Measurements from ENCODE around the gene NDRG3.

Gene NDRG3

DNA sequence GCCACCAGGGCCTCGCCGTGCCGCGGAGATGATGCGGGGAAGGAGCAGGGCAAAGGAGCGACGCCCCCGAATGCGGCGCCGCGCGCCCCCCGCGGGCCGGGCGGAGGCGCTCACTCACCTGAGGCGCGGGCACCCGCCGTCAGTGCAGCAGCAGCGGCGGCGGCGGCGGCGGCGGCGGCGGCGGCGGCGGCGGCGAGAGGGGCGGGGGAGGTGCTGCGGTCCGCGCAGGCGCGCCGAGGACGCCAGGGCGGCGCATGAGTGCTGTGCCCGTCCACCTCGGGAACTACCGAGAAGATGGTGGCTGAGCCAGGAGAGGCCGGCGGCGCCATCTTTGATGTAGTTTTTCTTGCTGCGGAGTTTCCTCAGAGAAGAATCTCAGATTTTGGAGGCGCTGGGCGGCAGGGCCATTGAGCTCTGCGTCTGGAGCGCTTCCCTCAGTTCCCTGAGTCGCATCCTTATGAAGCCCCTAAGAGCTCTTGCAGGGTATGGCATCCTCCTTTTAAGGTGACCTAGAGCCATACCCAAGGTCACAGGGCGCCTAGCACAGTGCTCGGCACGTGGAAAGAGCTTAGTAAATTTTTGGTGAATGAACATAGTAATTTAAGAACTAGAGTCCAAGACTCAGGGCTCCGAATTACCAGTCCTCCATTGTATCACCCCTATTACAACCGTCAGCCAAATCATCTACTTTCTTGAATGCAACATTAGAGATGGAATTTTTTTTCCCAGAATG is at the start of gene NDRG3:
Gene NDRG3, minus strand, starts transcription at position 164 of the 733 bp plus-strand sequence. CDS start 24,355 bp downstream, outside the sequence.
- DNase-seq = peak; percentile 69

DNA sequence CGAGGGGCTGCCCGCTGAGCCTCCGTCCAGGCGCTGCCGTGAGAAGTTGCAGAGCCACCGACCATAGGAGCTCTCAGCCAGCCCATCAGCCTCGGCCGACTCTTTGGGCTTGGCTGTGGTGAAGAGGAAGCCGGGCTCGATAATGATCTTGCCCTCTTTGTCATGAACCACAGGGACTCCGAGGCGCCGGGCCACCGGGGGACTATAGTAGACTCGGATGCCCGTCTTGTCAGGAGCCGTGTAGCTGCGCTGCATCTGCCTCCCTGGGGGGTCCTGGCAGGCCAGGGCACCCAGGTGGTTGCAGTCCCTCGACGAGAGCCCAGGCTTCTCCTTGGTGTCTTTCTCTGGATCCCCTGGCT is 48.2 kb upstream of the NDRG3 start:
- DNase-seq = no peak

DNA sequence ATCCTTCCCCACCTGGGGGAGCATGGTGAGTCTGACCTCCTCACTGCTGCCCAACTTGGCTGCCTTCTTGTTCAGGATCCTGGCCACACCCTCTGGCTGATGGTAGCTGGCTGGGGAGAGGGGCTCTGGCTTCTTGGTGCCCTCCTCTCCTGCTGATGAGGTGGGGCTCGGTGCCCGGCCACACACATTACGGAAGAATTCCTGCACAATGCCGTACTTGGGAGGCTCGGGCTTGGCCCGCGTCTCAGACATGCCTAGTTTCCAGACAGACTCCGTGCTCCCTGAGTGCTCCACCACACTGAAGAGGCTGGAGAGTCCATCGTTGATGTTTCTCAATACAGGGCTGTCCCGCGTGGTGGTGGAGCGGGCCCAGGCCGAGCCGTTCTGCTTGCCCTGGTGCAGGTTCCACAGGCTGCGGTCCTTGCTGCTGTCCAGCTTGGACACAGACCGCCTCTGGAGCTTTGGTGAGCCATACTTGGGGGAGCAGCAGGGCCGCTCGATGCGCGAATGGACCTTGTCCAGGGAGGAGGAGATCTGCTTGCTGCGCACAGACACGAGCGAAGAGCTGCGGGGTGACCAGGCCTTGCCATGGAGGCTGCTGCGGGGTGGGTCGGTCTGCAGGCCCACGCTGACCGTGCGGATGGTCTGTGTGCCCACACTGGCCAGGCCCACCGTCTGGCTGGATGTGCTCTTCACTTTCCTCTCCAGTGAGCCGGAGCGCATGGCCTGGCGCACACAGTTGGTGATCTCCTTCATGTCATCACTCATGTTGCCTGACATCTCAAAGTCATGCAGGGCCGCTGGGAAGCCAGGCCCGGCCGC is 47.6 kb upstream of the NDRG3 start:
- DNase-seq = no peak

DNA sequence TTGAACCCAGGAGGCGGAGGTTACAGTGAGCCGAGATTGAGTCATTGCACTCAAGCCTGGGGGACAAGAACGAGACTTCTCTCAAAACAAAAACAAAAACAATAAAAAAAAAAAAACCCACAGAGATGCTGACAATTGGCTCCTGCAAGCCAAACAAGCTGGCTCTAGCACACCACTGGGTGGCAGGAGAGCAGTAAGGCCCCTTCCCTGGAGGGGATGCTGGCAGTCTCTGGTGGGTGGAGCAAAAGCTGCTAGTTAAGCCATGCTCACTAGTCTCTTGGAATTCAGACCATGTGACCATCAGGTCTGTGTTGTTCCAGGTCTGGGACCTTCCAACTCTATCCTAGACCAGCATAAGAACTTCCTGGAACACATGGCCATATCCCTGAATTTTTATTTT is 46.5 kb upstream of the NDRG3 start:
- no peak for DNase-seq

DNA sequence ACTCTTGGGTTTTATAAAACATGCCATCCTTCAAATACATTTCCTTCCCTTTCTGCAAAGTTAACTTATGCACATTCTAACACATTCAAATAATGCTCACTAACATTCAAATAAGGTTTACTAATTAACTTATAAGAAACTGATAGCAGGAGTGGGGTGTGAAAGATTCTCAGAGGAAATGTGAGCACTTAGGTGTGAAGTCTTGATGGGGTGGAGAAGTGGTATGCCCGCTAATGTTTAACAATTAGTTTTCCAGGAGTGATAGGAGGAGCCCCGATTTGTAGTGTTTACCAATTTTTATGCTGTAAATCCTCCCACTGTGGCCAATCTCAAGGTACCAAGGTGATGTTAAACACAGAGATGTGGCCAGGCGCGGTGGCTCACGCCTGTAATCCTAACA is 46.0 kb upstream of the NDRG3 start:
- no peak for DNase-seq

DNA sequence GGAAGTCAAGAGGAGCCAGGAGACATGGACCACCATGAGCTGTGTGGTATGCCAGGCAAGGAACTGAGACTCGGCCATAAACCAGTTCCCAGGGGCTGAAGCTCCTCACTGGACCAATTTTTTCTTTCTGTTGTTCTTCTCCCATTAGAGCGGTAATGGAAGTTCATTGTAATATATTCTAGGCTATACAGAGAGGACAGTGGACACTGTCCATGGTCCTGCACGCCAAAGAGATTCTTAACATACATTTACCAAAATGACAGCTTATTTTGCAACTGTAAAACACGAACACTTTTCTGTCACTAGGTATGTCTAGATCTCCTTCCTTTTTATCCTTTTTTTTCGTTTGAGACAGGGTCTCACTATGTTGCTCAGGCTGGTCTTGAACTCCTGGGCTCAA is 40.8 kb upstream of the NDRG3 start:
- no peak for DNase-seq

DNA sequence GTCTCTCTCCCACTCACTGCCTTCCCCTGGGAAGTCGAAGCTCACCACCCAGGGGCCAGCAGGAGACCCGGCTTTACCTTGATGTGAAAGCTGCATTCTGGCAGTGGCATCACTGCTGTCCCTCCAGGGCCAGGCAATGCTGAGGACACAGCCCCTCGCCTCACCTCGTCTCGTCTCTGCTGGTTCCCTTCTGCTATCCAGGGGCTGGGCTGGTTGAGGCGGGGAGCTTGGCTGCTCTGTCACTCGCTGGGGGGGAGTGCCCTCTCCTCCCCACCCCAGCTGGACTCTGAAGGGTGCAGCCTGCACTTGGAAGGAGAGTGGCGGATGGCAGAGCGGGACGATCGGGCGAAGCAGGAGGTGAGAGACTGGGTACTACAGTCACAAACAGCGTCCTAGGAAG is 40.4 kb upstream of the NDRG3 start:
- DNase-seq = no peak

DNA sequence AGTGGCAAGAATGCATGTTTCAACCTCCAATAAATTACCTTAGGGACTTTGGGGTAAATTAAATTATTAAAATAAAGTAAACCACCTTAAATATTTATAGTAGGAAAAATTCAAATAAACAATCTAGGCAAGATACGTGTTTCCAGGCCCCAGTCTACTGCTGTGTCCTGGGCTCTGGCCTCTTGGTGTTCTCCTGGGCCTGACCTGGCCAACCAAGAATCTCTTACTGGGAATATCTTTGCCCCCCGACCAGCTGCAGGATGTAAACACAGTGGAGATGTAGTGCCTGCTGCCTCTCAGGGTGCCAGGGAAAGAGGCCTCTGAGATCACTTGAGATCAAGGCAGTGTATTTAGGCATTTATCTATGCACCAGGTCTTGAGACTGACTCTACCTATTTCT is 39.4 kb upstream of the NDRG3 start:
- no peak for DNase-seq

DNA sequence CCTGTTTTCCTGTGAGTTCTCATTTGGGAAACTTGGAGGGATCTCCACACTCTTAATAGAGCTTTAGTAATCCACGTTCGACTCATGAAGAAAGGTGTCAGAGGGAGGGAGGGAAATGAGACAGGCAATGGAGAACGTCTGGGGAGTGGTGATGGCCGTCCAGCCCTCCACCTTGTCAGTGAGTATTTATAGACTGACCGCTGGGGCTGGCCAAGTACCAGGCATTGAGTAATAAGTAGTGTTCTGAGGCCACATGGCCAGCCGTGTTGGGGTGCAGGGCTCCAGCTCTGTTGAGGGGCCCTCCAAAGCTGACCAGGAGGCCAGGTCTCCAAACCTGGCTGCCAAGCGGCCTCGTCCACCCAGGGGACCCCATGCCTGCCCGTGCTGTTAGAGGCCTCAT is 39.0 kb upstream of the NDRG3 start:
- DNase-seq = no peak

DNA sequence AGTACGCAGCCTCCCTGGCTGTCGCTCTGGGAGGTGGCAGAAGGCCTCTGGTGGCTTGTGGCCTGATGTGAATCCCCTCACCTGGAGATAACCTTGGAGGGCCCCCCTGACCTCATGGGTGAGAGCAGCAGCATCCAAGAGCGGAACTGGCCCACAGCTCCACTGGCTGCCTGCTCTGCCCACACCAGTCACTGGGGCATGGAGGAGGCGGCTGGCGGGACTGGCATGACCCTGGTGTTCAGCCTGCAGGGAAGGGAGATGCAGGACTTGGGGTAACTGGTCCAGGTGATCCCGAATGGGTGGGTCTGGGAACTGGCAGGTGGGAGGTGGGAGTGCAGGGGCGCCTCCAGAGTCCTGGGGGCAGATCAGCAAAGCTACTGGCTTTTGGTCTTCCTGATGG is 38.2 kb upstream of the NDRG3 start:
- DNase-seq = no peak

DNA sequence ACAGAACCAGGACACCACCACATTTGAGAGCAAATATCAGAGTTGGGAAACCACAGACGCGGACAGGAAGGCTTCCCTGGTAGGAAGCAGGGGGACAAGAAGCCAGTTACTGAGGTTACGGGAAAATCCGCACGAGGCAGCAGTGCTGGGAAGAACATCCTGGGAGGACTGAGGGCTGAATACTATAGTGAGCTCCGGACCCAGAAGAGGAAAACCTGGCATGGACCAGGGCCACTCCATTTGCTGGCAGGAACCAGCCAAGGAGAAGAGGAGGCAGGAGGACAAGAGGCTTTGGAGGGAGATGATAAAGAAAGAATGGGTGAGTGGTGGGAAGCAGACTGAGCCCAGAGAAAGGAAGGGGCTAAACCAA is 33.8 kb upstream of the NDRG3 start:
- DNase-seq = no peak

DNA sequence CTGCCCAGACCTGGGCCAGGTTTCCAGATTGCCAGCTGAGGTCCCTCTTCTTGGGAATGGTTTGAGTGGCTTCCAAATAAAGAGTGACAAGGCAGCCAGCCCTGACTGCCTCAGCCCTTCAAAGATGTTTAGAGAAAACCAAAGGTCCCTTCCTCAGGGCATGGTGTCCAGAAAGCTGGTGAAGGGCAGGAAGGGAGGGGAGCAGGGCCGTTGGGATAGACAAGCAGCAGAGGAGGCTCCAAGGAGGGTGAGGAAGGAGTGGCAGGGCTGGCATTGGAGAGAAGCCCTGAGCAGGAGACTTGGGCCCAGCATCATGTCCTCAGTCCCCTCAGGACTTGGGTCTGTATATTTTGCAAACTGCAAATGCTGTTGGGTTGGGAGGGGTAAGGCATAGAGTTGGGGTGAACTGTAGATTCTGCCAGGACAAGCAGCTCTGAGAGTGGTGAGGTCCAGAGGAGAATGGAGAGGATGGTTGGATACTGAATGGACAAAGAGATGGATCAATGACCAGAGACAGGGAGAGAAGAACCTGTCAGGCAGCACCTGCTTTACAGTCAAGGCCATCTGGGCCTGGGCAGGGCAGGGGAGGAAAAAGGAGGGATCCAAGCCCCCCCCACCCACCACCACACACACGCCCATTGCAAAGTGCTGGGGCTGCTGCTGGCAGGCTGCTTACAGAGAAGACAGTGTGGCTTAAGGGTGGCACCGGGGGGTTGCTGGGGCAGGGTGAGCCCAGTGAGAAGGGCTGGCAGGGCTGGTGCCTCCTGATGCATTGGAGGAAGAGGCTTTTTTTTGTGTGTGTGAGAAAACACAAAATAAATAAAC is 33.2 kb upstream of the NDRG3 start:
- DNase-seq = no peak

DNA sequence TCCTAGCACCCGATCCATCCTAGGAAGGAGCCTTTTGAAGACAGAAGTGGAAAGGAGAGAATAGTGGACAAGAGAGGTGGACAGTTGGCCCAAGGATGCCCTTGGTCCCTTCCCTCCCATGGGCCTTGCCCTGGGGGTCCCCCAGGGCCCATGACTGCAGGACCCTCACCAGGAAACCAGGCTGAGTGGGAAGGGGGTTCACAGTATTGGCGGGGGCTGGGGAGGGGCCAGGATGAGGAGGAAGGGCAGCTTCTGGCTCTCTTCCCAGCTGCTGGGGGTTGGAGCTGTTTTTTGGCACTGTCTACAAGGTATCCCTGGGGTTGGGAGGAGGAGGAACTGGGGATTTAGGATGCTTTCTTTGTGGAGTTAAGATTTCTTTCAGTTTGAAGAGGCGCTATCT is 31.7 kb upstream of the NDRG3 start:
- DNase-seq = no peak

DNA sequence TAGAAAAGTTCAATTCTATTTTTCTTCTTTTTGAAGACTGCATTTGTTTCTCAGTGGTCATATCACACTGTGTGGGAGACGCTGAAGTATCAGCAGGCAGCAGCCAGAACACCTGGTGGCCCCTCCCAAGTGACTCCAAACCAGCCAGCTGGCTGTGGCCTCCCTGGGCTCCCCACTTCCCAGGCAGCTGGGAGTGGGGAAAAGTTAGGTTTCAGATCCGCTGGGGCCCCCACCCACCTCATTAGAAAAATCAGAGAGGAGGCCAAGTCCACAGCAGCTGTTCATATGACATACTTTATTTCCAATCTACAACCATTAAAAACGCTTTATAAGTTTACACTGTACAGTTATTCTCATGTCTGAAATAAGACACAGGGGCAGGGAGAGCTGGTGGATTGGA is 31.3 kb upstream of the NDRG3 start:
- no peak for DNase-seq

DNA sequence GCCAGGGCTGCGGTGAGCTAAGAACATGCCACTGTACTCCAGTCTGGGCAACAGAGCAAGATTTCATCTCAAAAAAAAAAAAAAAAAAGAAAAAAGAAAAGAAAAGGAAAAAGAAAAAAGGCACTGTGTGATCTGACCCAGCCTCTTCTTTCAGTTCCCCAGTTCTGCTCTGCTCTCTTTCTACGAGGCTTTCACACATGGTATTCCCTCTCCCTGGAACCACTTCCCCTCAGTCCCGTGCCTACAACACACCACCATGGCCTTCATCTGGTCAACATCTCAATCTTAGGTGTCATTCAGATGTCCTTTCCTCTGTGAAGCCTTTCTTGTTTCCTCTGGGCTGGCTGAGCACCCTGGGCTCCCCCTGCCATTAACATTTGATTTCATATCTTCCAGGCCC is 29.9 kb upstream of the NDRG3 start:
- no peak for DNase-seq

DNA sequence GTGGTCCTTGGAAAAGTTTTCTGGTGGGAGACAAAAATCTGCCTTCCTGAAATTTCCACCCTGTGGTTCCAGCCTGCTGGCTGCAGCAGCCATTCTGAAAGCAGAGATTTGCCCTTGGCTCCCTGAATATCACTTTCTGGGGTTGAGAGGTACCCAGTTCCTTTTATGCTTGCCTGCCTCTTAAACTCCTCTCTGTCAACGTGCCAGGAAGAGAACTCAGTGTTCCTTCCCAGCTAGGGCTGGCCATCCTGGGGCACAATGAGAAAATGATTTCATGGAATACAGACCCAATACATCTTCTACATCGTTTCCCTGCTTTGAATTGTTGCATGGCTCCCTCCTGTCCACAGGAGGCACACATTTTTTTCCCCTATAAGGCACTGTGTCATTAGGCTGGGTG is 29.3 kb upstream of the NDRG3 start:
- no peak for DNase-seq

DNA sequence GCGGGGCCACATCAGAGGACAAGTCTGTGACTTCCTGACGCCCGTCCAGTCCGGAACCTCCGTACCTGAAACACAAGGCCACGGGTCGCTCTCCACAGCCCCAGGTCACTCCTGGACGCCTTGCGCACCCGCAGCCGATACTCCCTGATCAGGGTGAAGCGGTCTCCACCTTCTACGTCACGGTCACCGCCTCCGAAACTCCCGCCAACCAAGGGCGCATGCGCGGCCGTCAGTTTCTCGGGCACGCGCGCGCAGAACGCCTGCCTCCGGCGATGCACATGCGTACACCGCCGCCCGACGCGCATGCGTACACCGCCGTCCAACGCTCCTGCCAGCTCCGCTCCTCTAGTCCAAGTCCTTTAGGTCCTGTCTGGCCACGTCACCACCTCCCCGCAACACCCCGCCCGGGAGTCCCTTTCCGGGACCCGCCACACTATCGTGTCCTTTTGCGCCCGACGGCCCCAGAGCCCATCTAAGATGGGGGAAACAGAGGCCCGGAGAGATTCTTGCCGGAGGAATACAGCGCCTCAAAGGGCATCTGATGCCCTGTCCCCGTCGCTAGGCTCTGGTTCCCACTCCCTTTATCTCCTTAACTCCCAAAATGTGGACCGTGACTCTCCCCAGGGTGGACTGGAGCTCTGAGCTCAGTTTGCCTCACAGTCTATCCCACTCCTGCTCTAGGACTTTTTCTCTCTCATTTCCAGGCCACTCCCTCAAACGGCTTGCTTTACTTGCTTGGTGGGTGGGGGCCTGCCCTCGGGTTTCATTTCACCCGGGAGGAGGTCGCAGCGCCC is 27.9 kb upstream of the NDRG3 start, which contains the start of gene DSN1:
Gene DSN1, minus strand, starts transcription at position 167 of the 794 bp plus-strand sequence. CDS start 2,305 bp downstream, outside the sequence.
- peak; percentile 38 for DNase-seq

DNA sequence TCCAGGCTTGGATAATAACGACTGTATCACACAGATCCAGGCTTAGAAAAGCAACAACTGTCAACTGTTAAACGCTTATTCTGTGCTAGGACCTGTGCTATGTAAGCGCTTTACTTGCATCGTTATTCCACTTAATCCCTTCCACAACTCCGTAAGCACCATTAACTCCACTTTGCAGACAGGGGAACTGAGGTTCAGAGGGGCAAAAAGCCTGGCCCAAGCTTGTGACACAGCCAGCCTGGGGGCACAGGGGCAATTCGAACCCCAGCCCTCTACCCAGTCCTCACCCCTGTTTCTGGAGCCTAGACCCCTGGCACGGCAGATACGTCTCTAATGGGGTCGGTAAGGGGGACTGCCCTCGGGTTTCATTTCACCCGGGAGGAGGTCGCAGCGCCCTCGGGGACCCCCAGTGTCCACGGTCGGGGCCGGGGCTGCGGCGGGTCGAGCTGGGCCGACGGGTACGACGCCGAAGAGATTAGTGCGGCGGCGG is 27.3 kb upstream of the NDRG3 start:
- no peak for DNase-seq

DNA sequence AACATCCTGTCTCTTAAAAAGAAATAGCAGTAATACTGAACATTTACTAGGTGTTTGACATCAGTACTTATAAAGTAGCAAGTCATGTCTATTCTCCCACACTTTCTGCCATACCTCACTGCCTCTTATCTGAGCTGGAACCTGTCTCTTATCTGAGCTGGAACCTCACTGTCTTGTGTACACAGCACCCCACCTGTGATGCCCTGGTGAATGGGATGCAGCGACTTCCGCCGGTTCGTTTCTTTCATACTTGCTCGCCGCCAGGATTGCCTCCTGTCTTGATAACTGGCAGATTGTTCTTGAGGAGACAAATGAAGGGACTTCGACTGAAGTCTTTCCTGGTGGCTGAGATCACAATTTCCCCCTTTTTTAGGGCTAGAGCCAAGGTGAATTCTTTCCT is 24.8 kb upstream of the NDRG3 start:
- no peak for DNase-seq

DNA sequence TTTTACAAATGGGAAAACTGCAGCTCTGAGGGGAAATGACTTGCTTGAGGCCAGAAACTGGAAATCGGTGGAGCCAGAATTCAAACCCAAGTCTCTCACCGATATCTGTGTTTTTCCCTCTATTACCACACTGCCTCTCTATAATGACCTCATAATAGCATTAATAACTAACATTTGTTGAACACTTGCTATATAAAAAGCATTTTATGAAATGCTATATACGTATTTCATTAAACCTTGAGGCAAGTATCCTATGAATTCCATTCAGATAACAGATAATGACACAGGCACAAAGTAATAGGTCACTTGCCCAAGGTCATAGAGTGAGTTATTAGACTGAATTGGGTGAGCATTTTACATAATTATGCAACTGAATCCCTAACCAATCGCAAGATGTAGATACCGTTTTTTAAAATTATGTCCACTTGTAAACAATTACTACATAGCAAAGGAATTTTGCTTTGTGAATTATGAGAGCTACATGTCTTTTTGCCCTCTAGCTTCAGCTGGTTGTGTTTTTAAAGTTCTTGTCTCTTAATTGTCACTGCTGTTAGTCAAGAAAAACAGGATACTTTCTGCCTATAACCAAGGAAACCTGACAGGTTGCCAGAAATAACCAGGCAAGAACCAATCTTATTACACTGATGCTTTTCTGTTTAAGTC is 23.0 kb upstream of the NDRG3 start:
- DNase-seq = no peak

DNA sequence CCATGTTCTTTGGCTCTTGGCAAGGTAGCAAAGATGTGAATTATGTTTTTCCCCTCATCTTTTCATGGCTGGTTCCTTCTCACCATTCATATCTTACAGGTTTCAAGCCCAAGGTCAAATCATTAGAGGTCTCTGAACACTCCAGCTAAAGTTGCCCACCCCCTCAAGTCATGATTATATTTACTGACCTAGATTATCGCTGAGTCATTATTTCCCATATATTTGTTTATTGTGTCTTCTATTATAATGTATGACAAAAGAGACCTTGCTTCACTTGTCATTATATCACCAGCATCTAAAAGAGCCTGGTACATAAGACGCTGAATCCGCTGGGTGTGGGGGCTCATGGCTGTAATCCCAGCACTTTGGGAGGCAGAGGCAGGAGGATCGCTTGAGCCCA is 15.2 kb upstream of the NDRG3 start:
- no peak for DNase-seq

DNA sequence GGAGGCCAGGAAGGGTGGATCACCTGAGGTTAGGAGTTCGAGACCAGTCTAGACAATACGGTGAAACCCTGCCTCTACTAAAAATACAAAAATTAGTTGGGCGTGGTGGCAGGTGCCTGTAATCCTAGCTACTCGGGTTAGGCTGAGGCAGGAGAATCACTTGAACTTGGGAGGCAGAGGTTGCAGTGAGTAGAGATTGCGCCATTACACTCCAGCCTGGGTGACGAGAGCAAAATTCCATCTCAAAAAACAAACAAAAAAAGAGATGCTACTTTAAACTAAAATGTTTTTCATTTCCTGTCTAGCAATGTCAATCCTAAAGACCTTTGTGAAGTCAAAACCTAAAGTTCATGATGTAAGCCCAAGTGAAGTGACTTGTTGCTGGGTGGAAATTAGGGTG is 14.8 kb upstream of the NDRG3 start:
- no peak for DNase-seq
